ENCODE data around the gene SP9.

DNA sequence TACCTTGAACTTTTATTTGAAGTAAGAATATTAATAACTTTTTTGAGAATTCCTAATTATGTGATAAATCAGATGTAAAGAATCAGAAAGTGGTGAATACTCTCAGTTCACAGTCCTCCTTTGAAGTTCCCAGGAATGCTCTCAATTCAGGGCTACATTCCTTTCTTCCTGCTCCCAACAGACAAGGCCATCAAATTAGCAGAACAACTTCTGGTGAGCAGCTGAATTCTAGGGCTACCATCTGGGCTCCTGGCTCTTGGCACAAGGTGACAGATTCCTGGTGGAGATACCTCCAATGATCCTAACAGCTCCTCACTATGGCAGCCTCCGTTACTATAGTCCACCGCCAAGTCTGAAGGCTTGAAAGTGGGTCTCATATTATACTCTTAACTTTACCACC is 48.6 kb upstream of the SP9 start:
- TF ChIP-seq CTCF (IDR thresholded peaks at IDR 0.05) = no peak
- TF ChIP-seq POLR2AphosphoS5 (IDR thresholded peaks at IDR 0.05; ENCODE audit: low read depth, low read length) = no peak
- TF ChIP-seq, protein P1, sequence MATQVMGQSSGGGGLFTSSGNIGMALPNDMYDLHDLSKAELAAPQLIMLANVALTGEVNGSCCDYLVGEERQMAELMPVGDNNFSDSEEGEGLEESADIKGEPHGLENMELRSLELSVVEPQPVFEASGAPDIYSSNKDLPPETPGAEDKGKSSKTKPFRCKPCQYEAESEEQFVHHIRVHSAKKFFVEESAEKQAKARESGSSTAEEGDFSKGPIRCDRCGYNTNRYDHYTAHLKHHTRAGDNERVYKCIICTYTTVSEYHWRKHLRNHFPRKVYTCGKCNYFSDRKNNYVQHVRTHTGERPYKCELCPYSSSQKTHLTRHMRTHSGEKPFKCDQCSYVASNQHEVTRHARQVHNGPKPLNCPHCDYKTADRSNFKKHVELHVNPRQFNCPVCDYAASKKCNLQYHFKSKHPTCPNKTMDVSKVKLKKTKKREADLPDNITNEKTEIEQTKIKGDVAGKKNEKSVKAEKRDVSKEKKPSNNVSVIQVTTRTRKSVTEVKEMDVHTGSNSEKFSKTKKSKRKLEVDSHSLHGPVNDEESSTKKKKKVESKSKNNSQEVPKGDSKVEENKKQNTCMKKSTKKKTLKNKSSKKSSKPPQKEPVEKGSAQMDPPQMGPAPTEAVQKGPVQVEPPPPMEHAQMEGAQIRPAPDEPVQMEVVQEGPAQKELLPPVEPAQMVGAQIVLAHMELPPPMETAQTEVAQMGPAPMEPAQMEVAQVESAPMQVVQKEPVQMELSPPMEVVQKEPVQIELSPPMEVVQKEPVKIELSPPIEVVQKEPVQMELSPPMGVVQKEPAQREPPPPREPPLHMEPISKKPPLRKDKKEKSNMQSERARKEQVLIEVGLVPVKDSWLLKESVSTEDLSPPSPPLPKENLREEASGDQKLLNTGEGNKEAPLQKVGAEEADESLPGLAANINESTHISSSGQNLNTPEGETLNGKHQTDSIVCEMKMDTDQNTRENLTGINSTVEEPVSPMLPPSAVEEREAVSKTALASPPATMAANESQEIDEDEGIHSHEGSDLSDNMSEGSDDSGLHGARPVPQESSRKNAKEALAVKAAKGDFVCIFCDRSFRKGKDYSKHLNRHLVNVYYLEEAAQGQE (IDR thresholded peaks at IDR 0.05; ENCODE audit: insufficient read depth in 1 of 2, low read depth in 2 of 2, low read length in 1 of 2) = no peak

All from Panc1 (cell line).